Measurements from ENCODE around the gene KLHDC4.

KLHDC4 gene

DNA sequence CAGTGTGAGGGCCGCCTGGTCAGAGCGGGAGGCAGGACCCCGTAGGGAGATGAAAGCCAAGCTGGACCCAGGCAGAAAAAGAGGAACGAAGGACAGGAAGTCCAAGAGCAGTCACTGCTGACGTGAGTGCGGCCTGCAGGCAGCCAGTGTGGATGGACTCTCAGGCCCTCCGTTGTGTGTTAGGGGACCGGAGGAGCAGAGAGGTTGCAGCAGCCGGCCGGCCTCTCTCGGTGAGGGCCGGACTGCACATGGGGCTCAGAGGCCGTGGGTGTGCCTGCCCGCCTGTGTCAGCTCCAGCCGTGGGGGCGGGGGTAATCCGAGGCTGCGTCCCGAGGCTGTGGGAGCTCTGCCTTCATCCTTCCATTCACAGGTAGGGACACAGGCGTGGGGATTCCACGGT lies 96.1 kb downstream of the KLHDC4 start:
- Histone ChIP-seq H2AFZ (ENCODE audit: low read depth, low read length, severe bottlenecking) (no peak overlapping the region), H3K27me3 (ENCODE audit: low read length) (no peaks in the 10 kb centered on the region), H3K27ac (ENCODE audit: low read depth, low read length) (no peak overlapping the region), H3K36me3 (ENCODE audit: low read length) (no peaks in the 10 kb centered on the region), H3F3A (ENCODE audit: insufficient read depth) (no peaks in the 10 kb centered on the region), H3K9me3 (ENCODE audit: insufficient read depth, low read length) (no peaks in the 10 kb centered on the region), H3K79me2 (ENCODE audit: insufficient read depth, low read length) (no peaks in the 10 kb centered on the region), H3K4me2 (ENCODE audit: low read depth, low read length, poor library complexity, severe bottlenecking) (no peak overlapping the region), H3K4me3 (ENCODE audit: insufficient read depth, low read length, poor library complexity, severe bottlenecking) (no peak overlapping the region), H3K9ac (ENCODE audit: low read length) (no peak overlapping the region), H3K9me2 (replicated peaks; ENCODE audit: insufficient read depth, low read length) (no peaks in the 10 kb centered on the region), H4K20me1 (ENCODE audit: low read depth, low read length) (no peaks in the 10 kb centered on the region)
- no peak for TF ChIP-seq EZH2phosphoT487 (conservative IDR thresholded peaks at IDR 0.05; ENCODE audit: low read length)
- TF ChIP-seq, protein P1, sequence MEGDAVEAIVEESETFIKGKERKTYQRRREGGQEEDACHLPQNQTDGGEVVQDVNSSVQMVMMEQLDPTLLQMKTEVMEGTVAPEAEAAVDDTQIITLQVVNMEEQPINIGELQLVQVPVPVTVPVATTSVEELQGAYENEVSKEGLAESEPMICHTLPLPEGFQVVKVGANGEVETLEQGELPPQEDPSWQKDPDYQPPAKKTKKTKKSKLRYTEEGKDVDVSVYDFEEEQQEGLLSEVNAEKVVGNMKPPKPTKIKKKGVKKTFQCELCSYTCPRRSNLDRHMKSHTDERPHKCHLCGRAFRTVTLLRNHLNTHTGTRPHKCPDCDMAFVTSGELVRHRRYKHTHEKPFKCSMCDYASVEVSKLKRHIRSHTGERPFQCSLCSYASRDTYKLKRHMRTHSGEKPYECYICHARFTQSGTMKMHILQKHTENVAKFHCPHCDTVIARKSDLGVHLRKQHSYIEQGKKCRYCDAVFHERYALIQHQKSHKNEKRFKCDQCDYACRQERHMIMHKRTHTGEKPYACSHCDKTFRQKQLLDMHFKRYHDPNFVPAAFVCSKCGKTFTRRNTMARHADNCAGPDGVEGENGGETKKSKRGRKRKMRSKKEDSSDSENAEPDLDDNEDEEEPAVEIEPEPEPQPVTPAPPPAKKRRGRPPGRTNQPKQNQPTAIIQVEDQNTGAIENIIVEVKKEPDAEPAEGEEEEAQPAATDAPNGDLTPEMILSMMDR (IDR thresholded peaks at IDR 0.05; ENCODE audit: insufficient read depth, low read length, poor library complexity, severe bottlenecking): no peak

DNA sequence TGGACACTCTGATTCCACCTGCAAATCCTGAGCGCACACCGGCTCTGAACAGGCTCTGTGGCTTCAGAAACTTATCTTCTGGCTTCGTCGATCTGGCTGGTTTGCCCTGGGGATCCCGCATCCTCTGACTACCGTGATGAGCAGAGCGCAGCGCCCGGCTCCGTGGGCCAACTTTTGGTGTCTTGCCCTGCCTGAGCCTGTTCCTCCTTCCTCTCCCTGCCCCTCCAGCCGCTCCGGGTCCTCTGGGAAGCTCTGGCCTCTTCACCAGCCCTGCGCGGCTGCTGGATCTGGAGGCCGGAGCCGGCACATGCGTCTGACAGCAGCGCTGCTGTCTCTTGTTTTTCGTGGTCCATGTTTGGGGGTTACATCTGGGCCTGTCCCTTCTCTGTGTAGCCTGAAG lies 97.8 kb downstream of the KLHDC4 start:
- Histone ChIP-seq H3K27me3 (ENCODE audit: low read length) (no peaks in the 10 kb centered on the region), H4K20me1 (ENCODE audit: low read depth, low read length) (no peaks in the 10 kb centered on the region), H3K27ac (ENCODE audit: low read depth, low read length) (no peak overlapping the region), H3K9me3 (ENCODE audit: insufficient read depth, low read length) (no peaks in the 10 kb centered on the region), H3K4me3 (ENCODE audit: insufficient read depth, low read length, poor library complexity, severe bottlenecking) (no peak overlapping the region), H3K79me2 (ENCODE audit: insufficient read depth, low read length) (no peaks in the 10 kb centered on the region), H3K9ac (ENCODE audit: low read length) (no peak overlapping the region), H3K4me2 (ENCODE audit: low read depth, low read length, poor library complexity, severe bottlenecking) (no peak overlapping the region), H3K36me3 (ENCODE audit: low read length) (no peaks in the 10 kb centered on the region), H2AFZ (ENCODE audit: low read depth, low read length, severe bottlenecking) (no peak overlapping the region), H3K9me2 (replicated peaks; ENCODE audit: insufficient read depth, low read length) (no peaks in the 10 kb centered on the region), H3F3A (ENCODE audit: insufficient read depth) (no peaks in the 10 kb centered on the region)
- TF ChIP-seq EZH2phosphoT487 (conservative IDR thresholded peaks at IDR 0.05; ENCODE audit: low read length): no peak
- TF ChIP-seq, protein P1 (IDR thresholded peaks at IDR 0.05; ENCODE audit: insufficient read depth, low read length, poor library complexity, severe bottlenecking): no peak

DNA sequence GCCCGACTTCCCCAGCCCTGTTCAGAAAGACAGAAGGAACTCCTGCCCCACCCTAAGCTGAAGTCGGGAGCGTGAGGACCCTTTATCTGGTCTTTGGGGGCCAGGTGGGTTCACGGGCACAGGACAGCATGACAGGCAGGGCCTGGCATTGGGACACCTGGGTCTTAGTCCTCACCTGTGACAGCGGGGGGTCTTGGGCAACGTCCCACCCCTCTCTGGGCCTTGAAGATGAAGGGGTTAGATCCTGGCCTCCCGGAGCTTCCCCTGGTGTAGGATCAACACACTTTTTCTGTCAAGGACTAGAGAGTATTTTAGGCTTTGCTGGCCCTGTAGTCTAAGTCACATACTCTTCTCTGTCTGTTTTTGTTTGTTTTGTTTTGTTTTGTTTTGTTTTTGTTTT lies 98.3 kb downstream of the KLHDC4 start:
- Histone ChIP-seq H3K9me3 (ENCODE audit: insufficient read depth, low read length) (no peaks in the 10 kb centered on the region), H3K9me2 (replicated peaks; ENCODE audit: insufficient read depth, low read length) (no peaks in the 10 kb centered on the region), H3K36me3 (ENCODE audit: low read length) (no peaks in the 10 kb centered on the region), H3K4me3 (ENCODE audit: insufficient read depth, low read length, poor library complexity, severe bottlenecking) (no peak overlapping the region), H3K79me2 (ENCODE audit: insufficient read depth, low read length) (no peaks in the 10 kb centered on the region), H3K27me3 (ENCODE audit: low read length) (no peaks in the 10 kb centered on the region), H4K20me1 (ENCODE audit: low read depth, low read length) (no peaks in the 10 kb centered on the region), H3K9ac (ENCODE audit: low read length) (no peak overlapping the region), H3F3A (ENCODE audit: insufficient read depth) (no peaks in the 10 kb centered on the region), H3K27ac (ENCODE audit: low read depth, low read length) (no peak overlapping the region), H3K4me2 (ENCODE audit: low read depth, low read length, poor library complexity, severe bottlenecking) (no peak overlapping the region), H2AFZ (ENCODE audit: low read depth, low read length, severe bottlenecking) (no peak overlapping the region)
- no peak for TF ChIP-seq EZH2phosphoT487 (conservative IDR thresholded peaks at IDR 0.05; ENCODE audit: low read length)
- TF ChIP-seq, protein P1 (IDR thresholded peaks at IDR 0.05; ENCODE audit: insufficient read depth, low read length, poor library complexity, severe bottlenecking): no peak

Measured in SU-DHL-6 (cell line).